SHP77 (cell line): ENCODE measurements around the gene PFKM.
A peak's percentile ranks its signal among the peaks of the same experiment; 100 is the strongest.

Experiments
- DNase-seq, 2 experiments: peaks; one replicate each; lab custom pipeline; 2025; lab: John Stamatoyannopoulos, UW

Gene PFKM

DNA sequence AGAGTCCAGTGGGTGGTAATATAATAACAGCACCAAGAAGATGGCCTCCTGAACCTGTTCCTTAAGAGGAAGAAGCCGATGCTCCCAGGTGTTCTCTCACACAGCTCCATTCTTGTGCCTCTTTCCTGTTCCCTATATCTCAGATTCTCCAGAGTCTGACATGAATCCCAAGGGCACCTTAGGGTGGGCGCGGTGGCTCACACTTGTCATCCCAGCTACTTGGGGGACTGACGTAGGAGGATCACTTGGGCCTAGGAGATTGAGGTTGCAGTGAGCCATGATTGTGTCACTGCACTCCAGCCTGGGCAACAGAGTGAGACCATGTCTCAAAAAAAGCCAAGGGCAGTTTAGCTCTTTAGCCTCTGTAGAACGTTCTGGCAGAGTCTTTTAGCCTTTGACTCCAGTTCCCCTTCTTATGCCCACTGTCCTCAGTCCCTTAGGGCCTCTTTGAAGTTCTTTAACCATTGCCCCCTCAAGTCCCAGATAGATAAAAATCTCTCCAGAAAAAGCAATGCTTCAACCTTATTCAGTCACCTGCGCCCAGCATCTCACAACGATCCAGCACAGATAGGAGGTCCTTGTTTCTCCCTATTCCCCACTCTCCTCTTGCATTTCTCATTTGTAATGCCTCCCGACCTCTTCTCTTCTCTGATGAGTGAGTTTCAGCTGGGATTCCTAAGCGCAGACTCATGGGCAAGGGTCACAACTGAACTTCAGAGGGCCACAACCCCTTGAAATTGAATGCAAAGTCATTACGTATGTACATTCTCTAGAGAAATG, 68.9 kb downstream of the PFKM start:
- no peak for DNase-seq

GRCh38 chr12:48189331-48190125, 70.4 kb downstream of the PFKM start:
- DNase-seq, result peak; percentile 51 to 62

DNA sequence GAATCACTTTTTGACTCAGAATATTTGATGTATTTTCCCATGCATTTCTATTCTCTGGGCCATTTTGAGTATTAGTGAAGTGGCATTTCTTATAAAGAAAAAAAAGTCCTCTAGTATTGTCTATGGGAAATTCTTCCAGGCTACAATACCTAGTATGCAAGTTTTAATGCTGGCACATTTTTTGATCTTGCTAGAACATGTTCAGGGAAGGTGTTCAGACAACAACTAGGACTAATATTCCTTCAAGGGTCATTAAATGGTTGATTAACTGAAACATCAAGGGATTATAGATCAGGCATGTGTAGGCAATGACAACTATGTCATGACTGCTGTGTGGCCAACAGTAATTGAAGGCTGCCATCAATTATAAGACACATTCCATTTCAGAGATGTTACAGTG, 71.9 kb downstream of the PFKM start:
- DNase-seq, result no peak

GRCh38 chr12:48192861-48193260, 73.7 kb downstream of the PFKM start:
- DNase-seq, result no peak

DNA sequence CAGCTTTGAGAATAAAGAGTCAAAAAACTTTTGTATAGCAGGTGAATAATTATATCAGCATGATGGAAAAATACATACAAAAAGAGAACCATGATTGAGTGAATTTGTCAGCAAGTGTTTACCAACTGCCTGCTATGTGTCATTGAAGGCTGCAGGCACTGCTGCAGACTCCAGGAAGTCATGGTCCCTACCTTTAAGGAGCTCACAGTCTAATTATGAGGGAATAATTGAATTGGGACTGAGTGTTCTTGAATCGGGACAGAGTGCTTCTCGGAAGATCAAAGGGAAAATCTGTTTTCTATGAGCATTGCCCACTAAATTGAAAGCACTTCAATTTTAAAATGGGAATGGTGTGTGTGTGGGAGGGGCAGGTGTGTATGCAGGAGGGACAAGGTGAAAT, 74.5 kb downstream of the PFKM start:
- DNase-seq, result no peak

DNA sequence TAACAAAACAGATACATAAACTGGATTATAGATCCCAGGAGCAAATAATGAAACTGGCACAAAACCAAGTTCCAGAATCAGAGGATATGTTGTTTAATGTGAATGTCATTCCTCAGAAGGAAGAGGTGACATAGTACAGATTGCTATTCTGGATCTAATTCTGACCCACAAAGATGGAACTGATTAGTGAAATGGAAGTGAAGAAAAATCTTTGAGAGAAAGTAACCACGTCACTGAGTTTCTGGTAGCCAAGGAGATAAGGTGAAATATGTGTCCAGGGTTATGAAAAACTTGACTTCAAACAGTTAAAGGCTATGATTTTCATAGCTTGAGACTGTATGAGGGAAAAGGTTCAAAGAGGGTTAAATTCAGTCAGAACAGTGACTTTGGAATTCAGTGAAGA, 75.6 kb downstream of the PFKM start:
- no peak for DNase-seq
